Peyer's patch (tissue), 4 donors: ENCODE measurements around the gene MDFI.

ENCODE experiments used
- POLR2A ChIP-seq, 2 donors: fragments of 450-650 bp; IDR thresholded peaks; one replicate each; pipeline ENCODE4 v1.5.1; 2017; ENCODE audit warnings: antibody characterized with exemption in 2 of 2, mild to moderate bottlenecking in 2 of 2, moderate library complexity in 2 of 2
- TF ChIP-seq, protein P1 (sequence below), 6 experiments: fragments of 450-650 bp in 4 of 6; fragments of 200-600 bp in 2 of 6; sonication (generic) in 1 of 6; IDR thresholded peaks; one replicate each; pipeline ENCODE4 v1.5.1; 2017 to 2019; ENCODE audit warnings: antibody characterized with exemption in 6 of 6, mild to moderate bottlenecking in 3 of 6, moderate library complexity in 1 of 6

GRCh38 chr6:41651962-41652657 lies 13.8 kb downstream of the MDFI start:
- TF ChIP-seq, protein P1, sequence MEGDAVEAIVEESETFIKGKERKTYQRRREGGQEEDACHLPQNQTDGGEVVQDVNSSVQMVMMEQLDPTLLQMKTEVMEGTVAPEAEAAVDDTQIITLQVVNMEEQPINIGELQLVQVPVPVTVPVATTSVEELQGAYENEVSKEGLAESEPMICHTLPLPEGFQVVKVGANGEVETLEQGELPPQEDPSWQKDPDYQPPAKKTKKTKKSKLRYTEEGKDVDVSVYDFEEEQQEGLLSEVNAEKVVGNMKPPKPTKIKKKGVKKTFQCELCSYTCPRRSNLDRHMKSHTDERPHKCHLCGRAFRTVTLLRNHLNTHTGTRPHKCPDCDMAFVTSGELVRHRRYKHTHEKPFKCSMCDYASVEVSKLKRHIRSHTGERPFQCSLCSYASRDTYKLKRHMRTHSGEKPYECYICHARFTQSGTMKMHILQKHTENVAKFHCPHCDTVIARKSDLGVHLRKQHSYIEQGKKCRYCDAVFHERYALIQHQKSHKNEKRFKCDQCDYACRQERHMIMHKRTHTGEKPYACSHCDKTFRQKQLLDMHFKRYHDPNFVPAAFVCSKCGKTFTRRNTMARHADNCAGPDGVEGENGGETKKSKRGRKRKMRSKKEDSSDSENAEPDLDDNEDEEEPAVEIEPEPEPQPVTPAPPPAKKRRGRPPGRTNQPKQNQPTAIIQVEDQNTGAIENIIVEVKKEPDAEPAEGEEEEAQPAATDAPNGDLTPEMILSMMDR (IDR thresholded peaks at IDR 0.05) = no peak
- TF ChIP-seq POLR2A (IDR thresholded peaks at IDR 0.05) = no peak
